Central memory CD4-positive, alpha-beta T cell (primary cell): Measurements from ENCODE around the gene ELAC2.
"Not testable (repeated sequence)": the region's sequence is repeated elsewhere in the genome, so short reads cannot be mapped to it uniquely, and the experiment has no call there.

Source experiments
- DNase-seq: peaks from one replicate; pipeline ENCODE4 v3.0.0; 2022

ELAC2 gene

DNA sequence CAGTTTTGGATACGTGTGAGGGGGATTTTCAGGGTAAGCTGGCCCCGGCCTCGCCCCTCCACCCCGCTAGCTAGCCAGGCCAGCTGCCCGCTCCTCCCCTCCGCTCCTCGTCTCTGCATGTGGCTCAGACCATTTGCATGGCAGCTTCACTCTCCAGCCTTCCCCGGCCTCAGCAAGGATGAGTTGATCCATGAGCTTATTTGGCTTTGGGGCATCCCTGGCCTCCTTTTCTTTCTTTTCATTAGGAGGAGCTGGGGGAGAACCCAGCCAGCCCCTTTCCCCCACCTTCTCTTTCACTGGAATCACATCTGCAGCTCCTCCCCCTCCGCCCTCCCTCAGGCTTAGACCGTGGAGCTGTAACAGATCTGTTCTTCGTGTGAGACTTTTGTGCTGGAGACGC lies 30.7 kb downstream of the ELAC2 start:
- DNase-seq = no peak

DNA sequence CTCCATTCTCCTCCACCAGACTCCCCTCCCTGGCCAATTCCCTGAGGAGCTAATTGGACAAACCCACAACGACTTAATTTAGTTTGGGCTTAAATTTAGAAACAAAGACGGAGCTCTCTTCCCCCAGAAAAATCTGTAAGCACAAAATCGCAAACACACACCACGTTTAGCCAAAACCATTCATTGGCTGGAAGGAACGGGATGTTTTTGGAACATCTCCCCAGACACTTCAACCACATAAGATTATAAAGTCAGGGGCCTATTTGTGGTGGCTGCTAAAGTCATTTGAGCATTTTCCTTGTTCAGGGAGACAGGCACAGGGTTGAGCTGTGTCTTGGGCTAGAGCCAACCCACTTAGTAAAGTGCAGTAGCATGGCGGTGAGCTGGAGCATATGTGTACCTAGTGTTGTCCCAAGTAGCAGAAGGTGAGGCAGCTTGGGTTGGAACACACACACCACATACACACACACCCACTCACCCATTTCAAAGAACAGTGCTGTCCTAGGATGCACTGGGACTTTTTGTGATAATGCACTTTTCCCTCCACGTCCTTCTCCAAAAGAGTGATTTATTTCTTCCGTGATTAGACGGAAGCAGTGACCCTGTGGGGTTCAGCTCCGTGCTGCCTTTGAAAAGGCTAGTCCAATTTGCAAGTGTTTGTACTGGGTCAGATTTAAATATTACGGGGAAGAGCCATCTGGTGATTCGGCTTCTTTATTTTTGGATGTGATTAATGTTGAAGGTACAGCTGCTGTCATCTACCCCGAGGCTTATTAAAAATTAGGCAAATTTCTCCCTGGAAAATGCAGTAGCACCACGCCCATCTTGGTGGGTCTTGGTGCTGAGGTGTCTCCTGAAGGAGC lies 32.2 kb downstream of the ELAC2 start:
- no peak for DNase-seq

DNA sequence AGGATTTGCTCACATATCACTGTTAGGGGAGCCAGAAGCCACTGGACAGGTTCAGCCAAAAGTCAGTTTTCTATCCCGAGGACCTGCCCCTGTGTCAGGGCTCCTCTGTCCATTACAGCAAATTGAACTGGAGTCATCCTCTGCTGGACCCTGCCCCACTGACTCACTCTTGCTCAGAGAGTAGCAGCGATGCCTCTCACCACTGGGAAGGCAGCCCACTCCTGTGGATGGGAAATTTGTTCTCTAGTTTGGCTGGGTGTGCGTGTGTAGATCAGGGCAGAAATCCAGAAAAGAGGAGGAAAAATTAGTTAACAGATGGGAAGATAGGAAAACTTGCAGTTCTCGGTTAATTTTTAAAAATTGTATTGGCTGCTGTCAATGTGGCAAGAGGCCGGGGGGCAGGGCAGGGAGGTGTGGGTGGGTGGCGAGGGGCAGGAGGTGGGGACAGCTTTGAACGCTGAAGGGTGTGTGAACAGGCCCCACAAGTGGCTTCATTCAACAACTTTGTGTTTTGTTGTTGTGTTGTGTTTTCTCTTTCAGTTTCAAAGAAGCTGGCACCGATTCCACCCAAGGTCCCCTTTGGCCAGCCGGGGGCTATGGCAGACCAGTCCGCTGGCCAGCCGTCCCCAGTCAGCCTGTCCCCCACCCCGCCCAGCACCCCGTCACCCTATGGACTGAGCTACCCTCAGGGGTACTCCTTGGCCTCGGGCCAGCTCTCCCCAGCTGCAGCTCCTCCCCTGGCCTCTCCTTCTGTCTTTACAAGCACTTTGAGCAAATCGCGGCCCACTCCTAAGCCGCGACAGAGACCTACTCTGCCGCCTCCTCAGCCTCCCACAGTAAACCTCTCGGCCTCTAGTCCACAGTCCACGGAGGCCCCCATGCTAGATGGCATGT lies 33.6 kb downstream of the ELAC2 start:
- no peak for DNase-seq

DNA sequence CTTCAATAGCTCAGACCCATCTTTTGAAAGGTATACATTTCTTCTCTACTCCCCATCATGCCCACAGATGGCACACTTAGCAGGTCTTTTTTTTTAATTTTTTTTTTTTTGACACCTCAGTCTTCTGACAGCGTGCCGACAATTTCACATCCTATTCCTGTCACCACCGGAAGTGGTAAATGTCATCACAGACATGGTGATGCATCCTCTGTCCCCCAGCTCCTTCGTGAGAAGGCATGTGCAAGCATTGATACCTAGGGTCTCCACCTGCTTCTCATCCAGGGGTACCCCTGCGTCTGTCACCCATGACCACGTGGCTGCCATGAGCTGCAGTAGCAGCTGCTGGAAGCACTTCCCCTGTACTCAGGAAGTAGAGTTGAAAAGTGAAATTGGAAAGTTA lies 35.6 kb downstream of the ELAC2 start:
- DNase-seq = no peak

DNA sequence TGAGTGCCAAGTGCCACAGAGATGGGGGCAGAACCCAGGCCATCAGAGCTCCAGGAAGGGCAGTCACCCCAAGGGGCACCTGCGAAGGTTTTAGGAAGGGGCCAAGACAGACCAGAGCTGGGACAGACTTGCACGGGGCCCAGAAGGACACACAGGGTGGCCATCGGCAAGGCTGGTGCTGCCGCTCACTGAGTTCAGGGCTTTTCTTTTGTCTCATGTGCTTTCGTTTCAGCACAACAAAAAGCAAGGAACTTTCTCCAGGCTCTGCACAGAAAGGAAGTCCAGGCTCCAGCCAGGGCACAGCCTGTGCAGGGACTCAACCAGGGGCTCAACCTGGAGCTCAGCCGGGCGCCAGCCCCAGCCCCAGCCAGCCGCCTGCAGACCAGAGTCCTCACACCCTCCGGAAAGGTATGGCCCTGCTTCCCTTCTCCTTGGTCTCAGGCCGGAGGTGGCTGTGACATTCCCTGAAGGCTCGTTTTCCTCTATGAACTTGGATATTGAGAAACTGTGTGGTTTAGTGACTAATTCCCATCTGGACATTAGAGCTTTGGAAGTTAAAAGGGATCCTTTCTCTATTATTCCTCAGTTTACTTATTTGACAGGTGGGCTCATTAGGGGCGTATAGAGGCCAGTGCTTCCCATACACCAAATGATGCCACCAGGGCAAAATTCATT lies 37.9 kb downstream of the ELAC2 start:
- no peak for DNase-seq

DNA sequence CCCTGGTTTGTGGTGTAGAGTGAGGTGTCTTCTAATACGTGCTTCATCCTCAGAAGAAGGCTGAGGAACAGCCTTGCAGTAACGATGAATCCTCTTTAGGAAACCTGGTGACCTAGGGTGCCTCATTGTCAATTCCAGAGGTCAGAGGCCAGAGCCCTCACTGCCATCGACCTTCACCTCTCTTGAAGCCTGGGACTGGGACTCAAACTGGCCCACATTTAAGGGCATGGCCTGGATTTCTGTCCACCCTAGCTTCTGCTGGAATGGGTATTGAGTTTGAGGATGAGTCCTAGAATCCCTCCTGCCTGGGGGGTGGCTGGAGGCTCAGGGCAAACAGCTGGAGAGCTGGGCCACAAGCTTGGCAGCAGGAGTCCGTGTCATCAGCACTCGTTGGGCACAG lies 38.6 kb downstream of the ELAC2 start:
- DNase-seq = no peak

DNA sequence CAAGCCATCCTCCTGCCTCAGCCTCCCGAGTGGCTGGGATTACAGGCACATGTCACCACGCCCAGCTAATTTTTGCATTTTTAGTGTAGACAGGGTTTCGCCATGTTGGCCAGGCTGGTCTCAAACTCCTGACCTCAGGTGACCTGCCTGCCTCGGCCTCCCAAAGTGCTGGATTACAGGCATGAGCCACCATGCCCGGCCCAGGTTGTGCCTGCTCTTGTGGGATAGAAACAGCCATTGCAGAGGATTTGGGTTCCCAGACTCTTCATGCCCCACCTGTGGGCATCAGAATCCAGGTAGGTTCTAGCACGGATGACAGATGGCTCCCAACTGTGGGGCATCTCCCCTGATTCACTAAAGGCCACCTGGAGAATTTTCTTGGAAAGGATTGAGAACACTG lies 39.0 kb downstream of the ELAC2 start:
- DNase-seq = not testable (repeated sequence)

DNA sequence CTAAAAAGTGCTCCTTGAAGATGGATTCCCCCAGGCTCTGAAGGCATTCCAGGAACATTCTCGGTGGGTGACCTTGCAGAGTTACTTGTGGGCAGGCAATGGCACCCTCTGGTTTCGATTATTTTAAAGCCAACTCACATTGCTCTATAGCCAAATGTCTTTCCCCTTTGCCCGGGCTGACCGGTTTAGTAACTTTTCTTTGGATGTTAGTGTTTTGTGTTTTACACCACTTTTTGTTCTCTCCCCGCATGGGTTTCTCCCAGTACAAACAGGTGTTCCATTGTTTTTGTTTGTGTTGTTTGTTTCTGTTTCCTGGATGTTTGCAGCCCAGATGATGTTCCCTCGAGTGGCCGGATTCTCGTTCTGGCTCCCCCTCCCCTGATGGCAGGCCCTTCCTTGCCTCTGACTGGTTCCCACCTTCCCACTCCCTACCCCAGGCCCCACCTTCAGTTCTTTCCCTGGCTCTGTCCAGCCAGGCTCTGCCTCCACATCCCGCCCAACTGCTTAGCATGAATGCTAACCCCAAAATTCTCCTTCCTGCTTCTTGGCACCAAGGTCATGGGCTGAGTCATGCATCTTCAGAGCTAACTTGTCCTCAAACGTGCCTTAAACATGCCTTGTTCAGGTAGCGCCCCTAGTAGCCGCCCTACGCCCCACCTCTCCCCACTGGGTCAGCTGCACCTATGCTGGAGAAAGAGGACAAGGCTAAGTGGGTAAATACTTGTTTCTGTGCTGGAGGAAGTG lies 40.6 kb downstream of the ELAC2 start:
- DNase-seq = no peak

DNA sequence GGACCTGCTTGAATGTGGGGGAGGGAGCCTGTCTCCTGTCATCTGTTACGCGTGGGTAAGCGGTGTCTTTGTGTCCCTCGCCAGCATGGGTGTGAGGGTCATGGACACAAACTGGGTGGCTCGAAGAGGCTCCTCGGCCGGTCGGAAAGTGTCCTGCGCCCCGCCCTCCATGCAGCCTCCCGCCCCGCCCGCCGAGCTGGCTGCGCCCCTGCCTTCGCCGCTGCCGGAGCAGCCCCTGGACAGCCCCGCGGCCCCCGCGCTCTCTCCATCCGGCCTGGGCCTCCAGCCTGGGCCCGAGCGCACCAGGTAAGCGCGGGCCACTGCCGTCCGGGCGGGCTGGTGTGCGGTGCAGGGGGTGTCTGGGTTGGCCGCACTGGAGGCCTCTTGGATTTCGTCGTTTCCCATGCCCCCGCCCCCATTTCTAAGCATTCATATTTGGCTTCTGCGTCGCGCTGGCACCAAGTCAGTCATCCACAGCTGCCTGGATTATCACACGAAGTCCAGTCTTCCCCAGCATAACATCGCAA lies 43.8 kb downstream of the ELAC2 start:
- no peak for DNase-seq

DNA sequence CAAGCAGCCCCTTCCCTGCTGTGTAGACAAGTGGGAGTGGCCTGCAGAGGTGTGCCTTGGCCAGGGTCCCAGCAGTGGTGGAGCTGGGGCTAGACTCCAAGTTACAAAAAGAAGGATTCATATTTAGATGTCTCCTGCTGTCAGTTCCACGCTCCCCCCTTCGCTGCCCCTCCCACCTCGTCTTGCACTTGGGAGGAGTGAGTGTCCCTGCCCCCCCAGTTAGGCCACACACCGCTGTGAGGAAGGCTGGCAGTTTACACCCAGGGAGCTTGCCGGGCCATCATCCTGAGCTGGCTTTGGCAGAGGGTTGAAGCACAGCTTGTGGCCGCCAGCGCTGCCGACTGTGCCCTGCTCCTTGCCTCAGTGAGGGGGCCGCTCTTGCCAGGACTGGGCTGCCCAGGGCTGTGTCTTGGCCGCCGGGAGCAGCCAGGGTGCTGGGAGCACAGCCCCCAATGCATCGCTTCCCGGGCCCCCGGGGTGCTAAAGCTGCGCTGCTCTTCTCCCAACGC lies 44.3 kb downstream of the ELAC2 start:
- no peak for DNase-seq

DNA sequence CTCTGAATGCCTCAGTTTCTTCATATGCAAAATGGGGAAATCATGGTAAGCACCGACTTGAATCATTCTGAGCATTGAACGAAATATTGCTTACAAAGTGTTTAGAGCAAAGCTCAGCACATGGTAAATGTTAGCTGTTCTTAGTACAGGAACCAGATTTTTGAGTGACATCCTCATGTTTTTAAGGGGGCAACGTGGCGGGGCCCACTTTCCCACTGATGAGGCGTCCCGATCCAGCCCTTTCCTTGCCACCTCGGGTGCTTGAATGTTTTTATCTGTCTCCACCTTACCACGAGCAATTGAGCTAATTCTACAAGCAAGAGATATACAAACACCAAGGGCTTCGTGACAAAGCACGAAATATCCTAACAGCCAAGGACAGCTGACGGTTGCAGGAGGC lies 49.9 kb downstream of the ELAC2 start:
- DNase-seq = no peak

DNA sequence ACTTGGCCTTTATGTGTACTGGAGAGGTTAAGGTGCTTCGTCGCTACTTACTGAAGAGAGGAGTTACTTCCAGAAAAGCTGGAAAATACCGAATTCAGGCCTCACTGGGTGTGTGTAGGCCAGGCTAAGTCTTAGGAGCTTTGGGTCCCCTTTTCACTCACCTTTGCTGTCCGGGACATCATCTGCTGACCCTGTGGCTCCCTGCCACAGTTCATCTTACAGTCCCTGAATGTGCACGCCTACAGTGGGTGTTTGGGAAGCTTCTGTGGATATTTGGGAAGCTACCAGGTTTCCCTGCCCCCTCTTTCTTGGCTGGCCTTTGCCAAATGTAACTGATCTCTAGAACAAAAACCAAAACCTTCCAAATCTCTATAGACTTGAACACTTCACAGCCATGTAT lies 51.4 kb downstream of the ELAC2 start:
- no peak for DNase-seq

DNA sequence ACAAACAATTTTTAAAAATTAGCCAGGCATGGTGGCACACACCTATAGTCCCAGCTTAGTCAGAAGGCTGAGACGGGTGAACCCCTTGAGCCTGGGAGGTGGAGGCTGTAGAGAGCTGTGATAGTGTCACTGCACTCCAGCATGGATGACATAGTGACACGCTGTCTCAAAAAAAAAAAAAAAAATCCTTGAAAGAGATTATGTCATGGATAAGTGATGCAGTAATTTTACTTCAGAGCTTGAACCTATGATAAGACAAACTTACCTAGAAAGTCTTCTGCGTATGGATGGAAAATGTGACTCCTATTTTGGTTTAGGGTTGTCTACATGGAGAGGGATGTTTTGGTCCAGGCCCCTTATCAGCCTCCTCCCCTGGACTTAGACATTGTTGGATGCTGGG lies 51.8 kb downstream of the ELAC2 start:
- no peak for DNase-seq

DNA sequence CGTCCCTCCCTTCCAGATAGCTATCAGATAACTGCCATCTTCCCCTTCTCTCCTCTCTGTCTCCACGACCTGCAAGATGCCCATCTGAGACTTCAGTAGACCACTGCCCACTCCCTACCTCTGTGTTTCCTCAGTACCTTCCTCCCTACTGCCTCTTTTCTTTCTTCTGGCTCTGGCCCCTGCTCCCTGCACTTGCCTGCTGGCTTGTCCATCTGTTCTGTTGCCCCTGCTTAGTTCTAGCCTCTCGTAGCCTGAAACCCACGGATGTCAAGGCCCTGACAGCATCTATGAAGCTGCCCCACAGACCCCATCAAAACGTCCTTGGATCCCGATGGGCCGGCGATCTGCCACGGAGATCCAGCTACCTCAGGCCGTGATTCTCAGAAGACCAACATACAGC lies 53.0 kb downstream of the ELAC2 start:
- no peak for DNase-seq

DNA sequence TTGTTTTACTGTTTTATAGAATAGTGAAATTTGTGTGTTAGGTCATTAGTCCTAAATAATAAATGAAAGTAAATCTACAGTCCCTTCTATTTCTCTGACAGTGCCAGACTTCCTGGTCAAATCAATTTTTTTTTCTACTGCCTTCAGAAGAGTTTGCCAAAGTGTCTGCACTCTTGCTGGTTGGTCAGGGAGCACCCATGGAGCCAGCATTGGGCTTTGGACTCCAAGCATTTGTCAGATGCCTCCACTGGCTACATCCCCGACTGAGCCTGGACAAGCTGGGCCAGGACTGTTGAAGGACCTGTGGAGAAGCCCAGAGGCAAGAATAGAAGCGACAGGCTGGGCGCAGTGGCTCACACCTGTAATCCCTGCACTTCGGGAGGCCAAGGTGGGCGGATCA lies 53.7 kb downstream of the ELAC2 start:
- DNase-seq = no peak

DNA sequence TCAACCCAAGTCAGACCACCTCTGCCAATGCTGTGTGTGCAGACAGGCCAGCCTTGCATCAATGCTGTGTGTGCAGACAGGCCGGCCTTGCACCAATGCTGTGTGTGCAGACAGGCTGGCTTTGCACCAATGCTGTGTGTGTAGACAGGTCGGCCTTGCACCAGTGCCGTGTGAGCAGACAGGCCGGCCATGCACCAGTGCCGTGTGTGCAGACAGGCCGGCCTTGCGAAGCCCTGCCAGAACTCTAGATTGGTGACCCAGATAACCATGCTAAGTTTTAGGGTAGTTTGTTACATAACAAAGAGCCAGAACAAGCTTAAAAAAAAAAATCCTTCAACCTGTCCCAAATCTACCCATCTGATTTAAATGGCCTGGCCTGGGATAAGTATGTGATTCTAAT lies 54.3 kb downstream of the ELAC2 start:
- no peak for DNase-seq

DNA sequence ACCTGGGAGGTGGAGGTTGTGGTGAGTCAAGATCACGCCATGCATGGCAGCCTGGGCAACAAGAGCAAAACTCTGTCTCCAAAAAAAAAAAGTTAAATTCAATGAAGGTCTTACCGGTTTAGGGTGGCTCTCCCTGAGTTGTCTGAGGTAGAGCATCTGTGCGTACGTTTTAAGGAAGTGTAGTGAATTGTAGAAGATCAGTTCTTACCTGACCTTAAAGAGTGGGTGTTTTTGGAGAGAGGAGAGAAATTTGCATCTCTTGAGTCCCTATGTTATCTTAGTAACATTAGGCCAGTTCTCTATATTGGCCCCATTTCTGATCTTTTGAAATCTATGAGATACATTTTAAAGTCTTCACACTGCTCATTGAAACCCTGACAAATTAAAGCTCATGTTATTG lies 56.2 kb downstream of the ELAC2 start:
- DNase-seq = no peak

DNA sequence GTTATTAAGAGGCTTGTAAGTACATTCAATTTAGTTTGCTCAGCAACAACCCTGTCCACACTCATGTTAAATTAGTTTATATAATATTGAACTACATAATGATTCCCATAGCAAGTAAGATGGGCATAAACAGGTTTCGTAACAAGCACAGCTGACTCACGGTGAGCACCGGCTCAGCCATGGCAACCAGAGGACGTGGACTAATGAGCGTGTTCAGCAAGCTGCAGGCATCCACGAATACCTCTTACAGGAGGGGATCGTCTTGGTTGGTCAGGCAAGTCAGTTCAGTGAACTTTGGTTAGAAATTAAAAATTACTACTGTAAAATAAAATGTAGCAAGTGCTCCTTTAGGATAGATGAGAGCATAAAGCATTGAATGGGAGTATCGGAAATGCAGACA lies 58.4 kb downstream of the ELAC2 start:
- no peak for DNase-seq

DNA sequence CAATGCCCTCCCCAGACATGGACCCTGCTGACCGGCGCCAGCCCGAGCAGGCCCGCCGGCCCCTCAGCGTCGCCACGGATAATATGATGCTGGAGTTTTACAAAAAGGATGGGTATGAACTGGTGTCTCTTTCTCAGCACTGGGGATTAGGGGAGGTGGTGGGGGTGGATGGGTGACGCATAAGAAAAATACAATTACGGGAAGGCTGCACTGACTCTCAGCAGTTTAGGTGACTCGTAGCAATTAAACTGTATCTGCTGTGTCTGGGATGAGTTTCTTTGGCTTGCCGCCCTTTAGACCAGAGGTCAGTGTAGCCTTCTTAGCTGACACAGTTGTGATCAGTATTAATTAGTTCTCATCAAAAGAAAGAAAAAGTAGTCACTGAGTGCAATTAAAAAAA lies 59.0 kb downstream of the ELAC2 start:
- no peak for DNase-seq

DNA sequence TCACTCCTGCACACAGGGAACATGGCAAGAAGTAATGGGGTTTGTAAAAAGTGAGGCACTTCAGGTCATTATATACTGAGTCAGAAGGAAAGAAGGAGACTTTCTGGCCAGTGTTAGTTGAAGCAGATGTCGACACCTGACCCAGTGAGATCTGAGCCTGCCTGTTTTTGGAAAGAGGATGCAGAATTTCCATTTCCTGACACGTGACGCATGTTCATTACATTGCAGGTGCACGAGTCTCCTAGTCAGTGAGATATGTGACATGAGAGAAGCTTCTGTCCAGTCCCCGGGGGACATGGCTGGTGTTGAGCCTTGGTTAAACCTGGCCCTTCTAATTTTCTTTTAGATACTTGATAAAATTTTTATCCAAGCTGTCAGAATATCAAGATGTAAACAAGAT lies 62.3 kb downstream of the ELAC2 start:
- no peak for DNase-seq

DNA sequence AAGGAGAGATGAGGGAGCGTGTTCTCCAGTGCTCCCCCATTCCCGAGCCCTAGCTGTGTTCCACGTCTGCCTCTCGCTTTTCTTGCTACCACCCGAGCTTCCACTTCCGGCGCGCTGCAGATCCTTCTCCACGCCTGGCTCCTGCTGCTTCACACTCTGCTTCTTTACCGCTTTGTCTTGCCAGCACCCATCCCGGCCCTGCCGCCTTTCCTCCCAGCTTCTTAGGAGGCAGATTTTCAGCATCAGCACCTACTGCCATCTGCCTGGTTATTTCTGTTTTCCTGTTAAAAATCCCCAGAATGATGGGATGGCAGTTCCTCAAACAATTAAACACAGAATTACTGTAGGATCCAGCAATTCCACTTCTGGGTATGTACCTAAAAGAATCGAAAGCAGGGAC lies 64.7 kb downstream of the ELAC2 start:
- DNase-seq = no peak

DNA sequence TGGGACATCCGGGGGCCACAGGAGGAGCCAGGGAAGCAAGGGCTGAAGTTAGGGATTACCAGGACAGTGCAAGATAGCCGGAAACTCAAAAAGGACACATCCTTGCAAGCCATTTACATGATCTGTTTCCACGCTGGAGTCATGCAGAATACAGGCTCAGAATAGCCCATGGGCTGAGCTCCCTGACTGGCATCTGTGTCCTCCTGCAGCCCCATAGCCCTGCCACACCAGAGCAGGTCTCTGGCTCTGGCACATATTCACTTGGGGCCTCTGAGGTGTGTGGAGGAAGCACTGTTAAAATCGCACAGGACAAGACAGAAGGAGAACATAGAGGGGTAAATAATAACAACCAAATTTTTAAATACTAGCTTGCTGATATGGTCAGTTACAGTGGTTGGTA lies 65.8 kb downstream of the ELAC2 start:
- no peak for DNase-seq
